CD4-positive, alpha-beta T cell (primary cell): ENCODE measurements around the gene TTLL11. TPM values are rescaled to one million over a fixed set of nuclear protein-coding genes. Genes with fewer than 3 reads are reported as not detected.

ENCODE experiments used
- ATAC-seq: fragments of 200-7000 bp; cut with Tn5 transposase; one replicate; pipeline ENCODE4 v1.10.0; 2022; ENCODE audit warnings: mild to moderate bottlenecking; ENCODE audit not compliant: poor library complexity
- CTCF ChIA-PET: fragments of 350-600 bp; sonication (Branson Sonifier 250); formaldehyde crosslinking; loops from one replicate; lab custom pipeline; 2021; ENCODE audit warnings: antibody characterized with exemption, inconsistent platforms; lab: Charles Lee
- POLR2A ChIA-PET: fragments of 350-600 bp; sonication (Branson Sonifier 250); formaldehyde crosslinking; loops from one replicate; lab custom pipeline; 2021; ENCODE audit warnings: antibody characterized with exemption, inconsistent platforms; lab: Charles Lee
- DNase-seq, 14 experiments: peaks; one replicate each; pipeline ENCODE4 v3.0.0-alpha.2; 2013 to 2020; ENCODE audit warnings: mixed read lengths in 2 of 14
- H3K27ac ChIP-seq, 2 donors: one replicate each; pipeline versions ENCODE4 v1.5.1 to v1.7.0; 2013; ENCODE audit warnings: low read length in 2 of 2, low read depth in 1 of 2, mild to moderate bottlenecking in 1 of 2
- H3K27me3 ChIP-seq, 2 experiments: 1 replicate in 1 of 2; 2 replicates in 1 of 2; pipeline versions ENCODE4 v1.6.1 to v1.7.0; 2013; ENCODE audit warnings: low read length in 2 of 2, control low read depth in 1 of 2, mild to moderate bottlenecking in 1 of 2, moderate library complexity in 1 of 2; ENCODE audit not compliant: insufficient read depth in 2 of 2, control insufficient read depth in 1 of 2
- H3K36me3 ChIP-seq: one replicate; pipeline ENCODE4 v1.6.1; 2013; ENCODE audit warnings: low read length, control low read depth; ENCODE audit not compliant: insufficient read depth
- H3K4me1 ChIP-seq: one replicate; pipeline ENCODE4 v1.6.1; 2013; ENCODE audit warnings: low read length, control low read depth; ENCODE audit not compliant: insufficient read depth
- H3K4me3 ChIP-seq: one replicate; pipeline ENCODE4 v1.5.1; 2013; ENCODE audit warnings: mild to moderate bottlenecking, low read length, moderate library complexity
- H3K9me3 ChIP-seq, 2 experiments: 1 replicate in 1 of 2; 2 replicates in 1 of 2; pipeline versions ENCODE4 v1.6.1 to v1.7.0; 2013; ENCODE audit warnings: low read length in 2 of 2, mild to moderate bottlenecking in 2 of 2, control low read depth in 1 of 2, moderate library complexity in 1 of 2; ENCODE audit not compliant: control insufficient read depth in 1 of 2, insufficient read depth in 1 of 2
- H3K27ac Mint-ChIP-seq: one replicate; pipeline ENCODE4 v1.8.0; 2020; ENCODE audit warnings: mixed read lengths
- H3K27me3 Mint-ChIP-seq: one replicate; pipeline ENCODE4 v1.8.0; 2021; ENCODE audit warnings: mixed read lengths
- H3K36me3 Mint-ChIP-seq: one replicate; pipeline ENCODE4 v1.8.0; 2021; ENCODE audit warnings: low read depth, mixed read lengths
- H3K4me1 Mint-ChIP-seq: one replicate; pipeline ENCODE4 v1.8.0; 2021; ENCODE audit warnings: low read depth, mixed read lengths
- H3K4me3 Mint-ChIP-seq: one replicate; pipeline ENCODE4 v1.8.0; 2020; ENCODE audit warnings: mild to moderate bottlenecking, mixed read lengths
- H3K9me3 Mint-ChIP-seq: one replicate; pipeline ENCODE4 v1.8.0; 2020; ENCODE audit warnings: mixed read lengths
- CTCF ChIP-seq: fragments of 200-600 bp; IDR thresholded peaks from one replicate; pipeline ENCODE4 v1.8.0; 2022; ENCODE audit warnings: antibody characterized with exemption, mild to moderate bottlenecking
- intact Hi-C, 2 experiments: fragments of 100-400 bp; cut with DNase I in 1 of 2; cut with micrococcal nuclease in 1 of 2; formaldehyde crosslinking; loops; one replicate each; pipeline versions ENCODE4 v1.15.1 to v1.9.0; 2023 to 2025; cut with DNase I, micrococcal nuclease
- total RNA-seq, 174 experiments: library from RNA in 2 of 174; stranded (reverse) in 2 of 174; gene quantifications; one replicate each; pipeline ENCODE4 v1.2.3 and lab custom pipeline; 2021 to 2026

The TTLL11 gene
- total RNA-seq, 2 experiments from 2014 or later, result 1.6 to 2.3 TPM

DNA sequence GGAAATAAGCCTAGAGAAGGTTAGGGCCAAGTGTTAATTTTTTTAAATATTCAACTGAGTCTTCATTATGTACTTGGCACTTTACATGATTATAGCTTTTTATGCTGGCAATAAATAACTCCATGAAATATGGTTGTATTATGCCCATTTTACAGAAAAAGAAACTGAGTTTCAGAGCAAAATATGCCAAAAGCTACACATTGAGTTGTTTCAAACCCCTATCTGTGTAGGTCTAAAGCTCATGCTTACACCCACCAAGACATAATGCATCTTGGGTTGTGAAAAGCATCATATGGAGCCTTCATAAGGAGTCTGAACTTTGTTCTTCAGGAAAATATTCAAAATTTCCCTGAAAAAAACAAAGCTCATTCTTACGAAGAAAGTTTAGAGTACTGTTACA is 14.6 kb downstream of the TTLL11 start:
- Mint-ChIP-seq H3K36me3 (peaks cover 22% of the 10 kb centered on the region), H3K9me3 (peaks cover 8% of the 10 kb centered on the region), H3K4me3 (no peak overlapping the region), H3K27ac (no peak overlapping the region), H3K27me3 (no peaks in the 10 kb centered on the region), H3K4me1 (no peaks in the 10 kb centered on the region)
- no peak for TF ChIP-seq CTCF
- Histone ChIP-seq H3K27me3 (no peaks in the 10 kb centered on the region), H3K27ac (no peak overlapping the region), H3K36me3 (no peaks in the 10 kb centered on the region), H3K9me3 (peaks cover 0 to 7% of the 10 kb centered on the region in 2 experiments), H3K4me3 (no peak overlapping the region), H3K4me1 (no peaks in the 10 kb centered on the region)
- DNase-seq (no peak), ATAC-seq (no peak)
- CTCF ChIA-PET, result no interaction called here
- POLR2A ChIA-PET, result no interaction called here
- intact Hi-C loops, result no loop called here

- Mint-ChIP-seq H3K27ac (no peak overlapping the region), H3K4me3 (no peak overlapping the region), H3K27me3 (no peaks in the 10 kb centered on the region), H3K36me3 (peaks cover 22% of the 10 kb centered on the region), H3K9me3 (peaks cover 8% of the 10 kb centered on the region), H3K4me1 (no peaks in the 10 kb centered on the region)
- no peak overlapping the region for H3K4me3 ChIP-seq
- no peaks in the 10 kb centered on the region for H3K27me3 ChIP-seq
- peaks cover 0 to 7% of the 10 kb centered on the region in 2 experiments for H3K9me3 ChIP-seq
- H3K36me3 ChIP-seq, result no peaks in the 10 kb centered on the region
- no peak for ATAC-seq
- intact Hi-C loops, result no loop called here
- no peak for DNase-seq
- ChIA-PET CTCF (no interaction called here), POLR2A (no interaction called here)
- H3K27ac ChIP-seq, result no peak overlapping the region
- no peaks in the 10 kb centered on the region for H3K4me1 ChIP-seq
- no peak for TF ChIP-seq CTCF
Observed at GRCh38 chr9:122076773-122077172, 16.3 kb downstream of the TTLL11 start.

DNA sequence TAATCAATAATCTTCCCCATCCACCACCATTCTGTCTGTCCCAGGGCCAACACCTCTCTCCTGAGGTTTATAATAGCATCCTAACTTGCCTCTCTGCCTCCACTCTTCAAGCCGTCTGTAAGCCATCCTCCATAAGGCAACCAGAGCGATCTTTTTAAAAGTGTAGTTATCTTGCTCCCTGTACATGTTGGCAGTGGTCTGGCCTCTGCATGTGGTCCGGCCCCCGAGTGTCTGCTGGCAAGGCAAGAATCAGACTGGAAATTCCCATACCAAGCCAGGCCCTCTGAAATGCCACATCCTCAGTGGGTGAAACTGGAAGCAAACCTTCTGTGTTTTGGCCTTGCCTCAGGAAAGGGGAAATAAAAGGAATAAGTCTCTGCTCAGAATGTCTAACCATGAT is 17.0 kb downstream of the TTLL11 start:
- no peak overlapping the region for H3K4me3 Mint-ChIP-seq
- intact Hi-C loops, result no loop called here
- Histone ChIP-seq H3K27me3 (no peaks in the 10 kb centered on the region), H3K9me3 (peaks cover 0 to 7% of the 10 kb centered on the region in 2 experiments), H3K4me1 (no peaks in the 10 kb centered on the region), H3K36me3 (no peaks in the 10 kb centered on the region), H3K27ac (no peak overlapping the region), H3K4me3 (no peak overlapping the region)
- no peak overlapping the region for H3K27ac Mint-ChIP-seq
- POLR2A ChIA-PET, result no interaction called here
- H3K36me3 Mint-ChIP-seq, result peaks cover 22% of the 10 kb centered on the region
- ATAC-seq (no peak), DNase-seq (no peak)
- CTCF ChIA-PET, result interaction anchor here (1.5 kb wide), 1 partner anchor 23 kb away, joined by 5 read pairs; no protein-coding TSS in a partner anchor
- H3K4me1 Mint-ChIP-seq, result no peaks in the 10 kb centered on the region
- H3K27me3 Mint-ChIP-seq, result no peaks in the 10 kb centered on the region
- peaks cover 8% of the 10 kb centered on the region for H3K9me3 Mint-ChIP-seq
- TF ChIP-seq CTCF, result no peak
